IMR-90 (cell line): ENCODE measurements around the gene STARD8. TPM values are rescaled to one million over a fixed set of nuclear protein-coding genes. Genes with fewer than 3 reads are reported as not detected.

Source experiments
- ATAC-seq: fragments of 200-7000 bp; cut with Tn5 transposase; 2 replicates; pipeline ENCODE4 v1.9.1; 2020; ENCODE audit warnings: low read depth, mild to moderate bottlenecking, moderate library complexity
- BruUV-seq: library from RNA; stranded (reverse); fragments of 400-500 nt; replicated peaks from 2 replicates; lab custom pipeline; 2021; lab: Mats Ljungman, UMichigan
- CTCF ChIA-PET: fragments of 300-600 bp; formaldehyde crosslinking; extraction: SDS; loops from one replicate; lab custom pipeline; 2021; ENCODE audit warnings: antibody characterized with exemption; lab: Yijun Ruan, JAX
- POLR2A ChIA-PET: fragments of 300-600 bp; sonication (Branson Sonifier 250); formaldehyde crosslinking; loops from one replicate; lab custom pipeline; 2022; ENCODE audit warnings: antibody characterized with exemption; ENCODE audit not compliant: unreplicated experiment; lab: Charles Lee
- DNase-seq: peaks from one replicate; pipeline ENCODE4 v3.0.0; 2013
- H2AFZ ChIP-seq: replicated peaks from 2 replicates; pipeline ENCODE3; 2013; ENCODE audit warnings: low read length, mild to moderate bottlenecking; ENCODE audit not compliant: poor library complexity
- H2AK5ac ChIP-seq: 2 replicates; pipeline ENCODE4 v1.6.1; 2013; ENCODE audit warnings: low read depth, low read length, inconsistent platforms
- H2AK9ac ChIP-seq: replicated peaks from 2 replicates; pipeline ENCODE3; 2013; ENCODE audit warnings: mild to moderate bottlenecking, low read depth, low read length, moderate library complexity; ENCODE audit not compliant: poor library complexity
- H2BK120ac ChIP-seq: 2 replicates; pipeline ENCODE4 v1.6.1; 2013; ENCODE audit warnings: low read depth, low read length, inconsistent platforms
- H2BK15ac ChIP-seq: 3 replicates; pipeline ENCODE4 v1.6.1; 2013; ENCODE audit warnings: low read depth, low read length, inconsistent platforms
- H2BK20ac ChIP-seq: 2 replicates; pipeline ENCODE4 v1.6.1; 2013; ENCODE audit warnings: low read depth, mild to moderate bottlenecking, inconsistent platforms, low read length, moderate library complexity
- H2BK5ac ChIP-seq: 2 replicates; pipeline ENCODE4 v1.6.1; 2013; ENCODE audit warnings: mild to moderate bottlenecking, low read depth, low read length, inconsistent platforms; ENCODE audit not compliant: poor library complexity, severe bottlenecking
- H3K14ac ChIP-seq: replicated peaks from 2 replicates; pipeline ENCODE4 v1.6.1; 2013; ENCODE audit warnings: low read depth, low read length, inconsistent platforms
- H3K18ac ChIP-seq: 2 replicates; pipeline ENCODE4 v1.6.1; 2013; ENCODE audit warnings: low read depth, low read length, control low read depth
- H3K23ac ChIP-seq: 2 replicates; pipeline ENCODE4 v1.6.1; 2013; ENCODE audit warnings: low read depth, low read length, inconsistent platforms
- H3K27ac ChIP-seq: 2 replicates; pipeline ENCODE4 v1.5.1; 2013; ENCODE audit warnings: mild to moderate bottlenecking, control low read depth, low read length; ENCODE audit not compliant: insufficient read depth
- H3K27me3 ChIP-seq: 2 replicates; pipeline ENCODE4 v1.6.1; 2013; ENCODE audit warnings: low read length; ENCODE audit not compliant: control insufficient read depth, insufficient read depth
- H3K36me3 ChIP-seq: 2 replicates; pipeline ENCODE4 v1.6.1; 2013; ENCODE audit warnings: low read length, mixed read lengths; ENCODE audit not compliant: control insufficient read depth, insufficient read depth
- H3K4ac ChIP-seq: 2 replicates; pipeline ENCODE4 v1.6.1; 2013; ENCODE audit warnings: low read depth, low read length, inconsistent platforms
- H3K4me1 ChIP-seq: 2 replicates; pipeline ENCODE4 v1.6.1; 2013; ENCODE audit warnings: low read length, mixed read lengths; ENCODE audit not compliant: control insufficient read depth, insufficient read depth
- H3K4me2 ChIP-seq: 2 replicates; pipeline ENCODE4 v1.6.1; 2013; ENCODE audit warnings: low read depth, mild to moderate bottlenecking, control low read depth, low read length, moderate library complexity
- H3K4me3 ChIP-seq: 2 replicates; pipeline ENCODE4 v1.5.1; 2013; ENCODE audit warnings: low read depth, mild to moderate bottlenecking, control low read depth, low read length, moderate library complexity; ENCODE audit not compliant: insufficient read depth
- H3K56ac ChIP-seq: 2 replicates; pipeline ENCODE4 v1.6.1; 2013; ENCODE audit warnings: low read length, inconsistent platforms; ENCODE audit not compliant: insufficient read depth; ENCODE audit errors: extremely low read depth
- H3K79me1 ChIP-seq, 2 experiments: 2 replicates each; pipeline ENCODE4 v1.6.1; 2013; ENCODE audit warnings: low read length in 2 of 2, inconsistent platforms in 1 of 2, low read depth in 1 of 2
- H3K9ac ChIP-seq: 2 replicates; pipeline ENCODE4 v1.6.1; 2013; ENCODE audit warnings: low read depth, low read length, control low read depth
- H3K9me1 ChIP-seq: 2 replicates; pipeline ENCODE4 v1.6.1; 2013; ENCODE audit warnings: low read length, inconsistent platforms; ENCODE audit not compliant: insufficient read depth
- H3K9me3 ChIP-seq: 2 replicates; pipeline ENCODE4 v1.6.1; 2013; ENCODE audit warnings: low read length; ENCODE audit not compliant: control insufficient read depth, insufficient read depth
- H4K20me1 ChIP-seq: 2 replicates; pipeline ENCODE4 v1.6.1; 2013; ENCODE audit warnings: low read length, inconsistent platforms; ENCODE audit not compliant: insufficient read depth
- H4K5ac ChIP-seq: 2 replicates; pipeline ENCODE4 v1.6.1; 2013; ENCODE audit warnings: mild to moderate bottlenecking, low read depth, low read length, control low read depth
- H4K8ac ChIP-seq, 2 experiments: 2 replicates each; pipeline ENCODE4 v1.6.1; 2013; ENCODE audit warnings: low read depth in 2 of 2, low read length in 2 of 2, control low read depth in 1 of 2, inconsistent platforms in 1 of 2
- H4K91ac ChIP-seq: 2 replicates; pipeline ENCODE4 v1.6.1; 2013; ENCODE audit warnings: low read depth, low read length, inconsistent platforms; ENCODE audit not compliant: insufficient read depth
- CEBPB ChIP-seq: IDR thresholded peaks from 2 replicates; pipeline ENCODE4 v1.6.1; 2012; ENCODE audit warnings: low read depth, low read length, improper control_type of control experiment
- ELK1 ChIP-seq: fragments of 150-350 bp; IDR thresholded peaks from 2 replicates; pipeline ENCODE4 v1.6.1; 2016; ENCODE audit warnings: low read depth, mild to moderate bottlenecking, low read length, moderate library complexity, borderline replicate concordance
- USF2 ChIP-seq: fragments of 150-350 bp; IDR thresholded peaks from 2 replicates; pipeline ENCODE4 v1.6.1; 2017; ENCODE audit warnings: mild to moderate bottlenecking, antibody characterized with exemption, low read length, low read depth
- WGBS, 2 experiments: methylation state at CpG; one replicate each; pipeline versions ENCODE4 v1.1.5 to v1.1.7; 2013; ENCODE audit warnings: missing lambda C conversion rate in 2 of 2; ENCODE audit not compliant: insufficient read length in 1 of 2; ENCODE audit errors: extremely low coverage in 2 of 2; 5-methylcytosine and 5-hydroxymethylcytosine counted together
- dilution Hi-C: fragments of 300-500 bp; cut with HindIII; formaldehyde crosslinking; loops from one replicate; pipeline ENCODE4 v1.14.3; 2018; ENCODE audit warnings: low sequenced_read_pairs; ENCODE audit not compliant: unreplicated experiment
- in situ Hi-C: fragments of 300-500 bp; cut with MboI; formaldehyde crosslinking; loops from 3 replicates; pipeline ENCODE4 v1.14.3; 2019; ENCODE audit warnings: low sequenced_read_pairs, inconsistent platforms, mixed read lengths
- intact Hi-C: fragments of 100-400 bp; cut with micrococcal nuclease; formaldehyde crosslinking; loops from 2 replicates; pipeline ENCODE4 v1.10.0; 2022
- polyA plus RNA-seq, 3 experiments: library from polyadenylated mRNA; depleted of rRNA; stranded (reverse); fragments of >200 nt; gene quantifications; 2 replicates each; pipeline ENCODE4 v1.2.3, GENCODE V29; 2012; ENCODE audit warnings: low replicate concordance in 1 of 3
- total RNA-seq: library from RNA; depleted of rRNA; stranded (reverse); fragments of >200 nt; gene quantifications from 2 replicates; pipeline ENCODE4 v1.2.3, GENCODE V29; 2012

Gene STARD8
- total and polyA plus RNA-seq, 2 of the 4 experiments (the other 2 are of a cell fraction), result 1.6 to 2.3 TPM

GRCh38 chrX:68672581-68673318 is 25.3 kb downstream of the STARD8 start:
- no peaks in the 10 kb centered on the region for H3K4me1 ChIP-seq
- no peak overlapping the region for H3K9ac ChIP-seq
- WGBS, 2 experiments, result no CpG with 5 or more reads among the region's 3 CpGs
- H2BK120ac ChIP-seq, result no peak overlapping the region
- H4K91ac ChIP-seq, result no peak overlapping the region
- H2BK15ac ChIP-seq, result no peak overlapping the region
- ChIA-PET POLR2A (no interaction called here), CTCF (interaction anchor here (0.7 kb wide), 1 partner anchor 26 kb away, joined by 3 read pairs; no protein-coding TSS in a partner anchor)
- in situ Hi-C loops (no loop called here), dilution Hi-C loops (no loop called here), intact Hi-C loops (no loop called here)
- no peak overlapping the region for H2AK9ac ChIP-seq
- no peak for ATAC-seq
- TF ChIP-seq CEBPB, result no peak
- TF ChIP-seq USF2, result no peak
- no peak for TF ChIP-seq ELK1
- no peaks in the 10 kb centered on the region for H3K36me3 ChIP-seq
- H3K4me3 ChIP-seq, result no peak overlapping the region
- no peak overlapping the region for H3K4me2 ChIP-seq
- H3K27me3 ChIP-seq, result peaks cover 10% of the 10 kb centered on the region; the same call in 1 of the 2 replicates
- H3K23ac ChIP-seq, result no peak overlapping the region
- no peaks in the 10 kb centered on the region for H3K9me1 ChIP-seq
- no peak overlapping the region for H3K14ac ChIP-seq
- DNase-seq, result no peak
- H4K8ac ChIP-seq, result no peak overlapping the region
- H2BK5ac ChIP-seq, result no peak overlapping the region
- no peaks in the 10 kb centered on the region for H3K79me1 ChIP-seq
- no peak overlapping the region for H2AFZ ChIP-seq
- H3K27ac ChIP-seq, result no peak overlapping the region
- no peaks in the 10 kb centered on the region for H4K20me1 ChIP-seq
- H4K5ac ChIP-seq, result no peak overlapping the region
- no peak overlapping the region for H3K4ac ChIP-seq
- H2BK20ac ChIP-seq, result no peak overlapping the region
- H3K56ac ChIP-seq, result no peak overlapping the region
- H3K18ac ChIP-seq, result no peak overlapping the region
- no TSS peak for BruUV-seq
- H3K9me3 ChIP-seq, result no peaks in the 10 kb centered on the region
- no peak overlapping the region for H2AK5ac ChIP-seq
